Nucleus accumbens (tissue), 56 donors: ENCODE data around the gene FABP3.

Experiments
- DNase-seq, 56 donors: peaks; one replicate each; lab custom pipeline; 2025; lab: John Stamatoyannopoulos, UW

The FABP3 gene

DNA sequence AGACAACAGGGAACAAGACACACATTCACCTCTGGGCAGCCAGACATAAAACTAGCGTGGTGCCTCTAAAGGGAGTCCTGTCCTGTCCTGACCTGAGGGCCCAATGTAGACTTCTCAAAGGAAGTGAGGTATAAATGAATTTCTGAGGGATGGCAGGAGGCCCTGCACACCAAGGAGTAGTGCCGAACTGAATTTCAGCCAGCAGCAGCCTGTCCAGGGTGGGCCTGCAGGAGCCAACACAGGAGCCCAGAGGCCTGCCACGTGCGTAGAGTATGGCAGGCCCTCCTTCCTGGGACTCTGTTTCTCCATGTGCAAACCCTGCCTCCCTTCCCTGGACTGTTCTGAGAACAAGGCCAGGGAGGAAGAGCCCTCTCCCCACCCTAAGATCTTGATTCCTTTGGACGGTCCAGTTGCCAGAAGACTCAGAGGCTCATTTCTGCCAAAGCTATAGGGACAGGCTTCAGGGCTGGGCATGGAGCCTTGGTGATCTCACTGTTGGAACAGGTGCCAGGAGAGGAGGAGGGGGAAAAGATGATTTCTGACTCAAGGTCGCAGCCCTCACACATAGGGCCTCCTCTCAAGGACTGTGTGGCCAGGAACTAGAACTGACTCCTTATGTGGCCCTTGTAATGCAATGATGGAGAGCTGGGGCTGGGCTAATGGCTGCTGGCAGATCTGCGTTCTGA is 1.8 kb upstream of the FABP3 start:
- DNase-seq = peak in 4 of 56 donors; percentile 11 to 45 (median 22)

DNA sequence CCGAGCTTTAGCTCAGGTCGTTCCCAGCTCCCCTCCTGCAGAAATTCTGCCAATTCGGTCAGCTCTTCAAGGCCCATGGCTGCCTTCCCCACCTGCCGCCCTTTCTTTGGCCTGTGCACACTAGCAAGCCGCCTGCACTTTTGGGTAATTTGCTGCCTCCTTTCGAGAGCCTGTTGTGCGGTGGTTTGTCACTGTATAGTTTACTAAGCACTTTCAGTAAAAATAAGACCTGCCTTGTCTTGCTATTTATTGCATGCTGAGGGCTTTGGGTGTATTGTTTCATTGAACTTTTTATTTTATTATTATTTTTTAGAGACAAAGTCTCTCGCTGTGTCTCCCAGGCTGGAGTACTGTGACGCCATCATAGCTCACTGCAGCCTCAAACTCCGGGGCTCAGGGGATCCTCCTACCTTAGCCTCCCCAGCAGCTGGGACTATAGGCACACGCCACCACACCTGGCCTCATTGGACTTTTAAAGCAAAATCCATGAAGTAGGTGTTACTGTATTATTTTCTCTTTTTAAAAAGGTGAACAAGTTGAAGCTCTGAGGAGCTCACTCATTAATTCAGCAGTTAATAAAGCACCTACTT is 1.1 kb upstream of the FABP3 start:
- DNase-seq = peak in 2 of 56 donors; percentile 55 to 56

DNA sequence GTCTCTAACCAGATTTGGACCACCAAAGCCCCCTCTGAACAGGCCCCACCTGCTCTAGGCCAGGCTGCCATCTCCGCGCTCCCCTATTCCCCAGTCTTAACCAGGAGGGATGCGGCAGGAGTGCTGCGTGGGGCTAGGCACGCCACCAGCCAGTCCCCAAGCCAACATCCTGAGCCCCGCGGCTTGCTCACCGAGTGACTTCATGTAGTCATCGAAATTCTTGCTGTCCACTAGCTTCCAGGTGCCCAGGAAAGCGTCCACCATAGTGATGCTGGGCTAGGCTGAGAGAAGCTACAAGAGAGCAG is 173 bp downstream of the FABP3 start:
- DNase-seq = peak in 6 of 56 donors; percentile 47 to 75 (median 64)

DNA sequence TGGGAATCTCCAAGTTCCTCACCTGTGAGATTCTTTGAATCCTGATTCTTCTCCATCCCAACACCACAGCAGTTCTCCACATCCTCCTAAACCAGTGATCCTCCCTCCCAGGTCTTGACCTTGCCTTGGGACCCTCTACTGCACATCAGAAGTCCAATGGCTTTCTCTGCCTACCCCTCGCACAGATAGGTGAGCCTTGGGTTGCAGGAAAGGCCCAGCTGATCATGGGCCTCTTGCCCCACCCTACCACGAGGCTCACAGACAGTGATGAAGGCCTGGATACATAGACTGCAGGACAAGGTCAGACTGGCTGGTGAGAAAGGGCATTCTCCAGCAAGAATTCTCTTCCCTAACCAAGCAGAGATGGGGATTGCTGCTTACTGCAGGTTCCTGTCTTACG is 825 bp downstream of the FABP3 start:
- DNase-seq = peak in 1 of 56 donors; percentile 14

DNA sequence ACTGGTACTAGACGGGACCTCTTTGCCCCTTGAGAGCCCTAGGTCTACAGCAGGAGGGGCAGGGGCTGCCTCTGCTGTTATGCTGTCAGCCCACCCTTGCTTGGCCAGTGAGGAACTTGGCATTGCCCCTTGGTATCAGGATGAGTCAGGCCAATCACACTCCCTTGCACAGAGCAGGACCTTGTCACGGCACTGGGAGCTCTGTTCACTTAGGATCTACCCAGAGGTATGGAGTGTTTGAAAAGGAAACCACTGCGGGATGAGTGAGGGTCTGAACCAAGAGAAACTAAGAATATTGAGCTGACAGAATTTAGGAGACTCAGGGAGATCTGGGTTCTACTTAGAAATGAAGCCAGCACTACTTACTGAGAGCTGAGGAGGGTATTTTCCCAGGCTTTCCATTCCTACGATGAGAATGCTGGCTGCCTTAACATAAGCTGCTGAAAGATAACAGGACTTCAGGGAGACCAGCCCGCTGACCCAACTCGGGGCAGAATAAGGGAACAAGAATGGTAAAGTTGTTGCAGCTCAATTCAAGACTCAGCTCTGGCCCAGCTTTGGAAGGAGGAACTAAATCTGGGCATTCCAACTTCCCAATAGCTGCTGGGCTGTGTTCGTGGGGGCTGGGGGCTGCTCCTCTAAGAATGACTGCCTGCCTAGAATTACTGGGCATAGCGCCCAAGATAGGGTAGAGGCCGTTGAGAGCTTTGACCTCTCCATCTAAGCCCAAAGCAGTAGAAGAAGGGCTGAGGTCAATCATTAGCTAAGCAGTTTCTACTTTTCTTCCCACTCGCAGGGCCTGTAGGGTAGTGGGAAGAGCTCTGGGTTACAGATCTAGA is 1.5 kb downstream of the FABP3 start:
- peak in 4 of 56 donors; percentile 4 to 16 (median 10) for DNase-seq

DNA sequence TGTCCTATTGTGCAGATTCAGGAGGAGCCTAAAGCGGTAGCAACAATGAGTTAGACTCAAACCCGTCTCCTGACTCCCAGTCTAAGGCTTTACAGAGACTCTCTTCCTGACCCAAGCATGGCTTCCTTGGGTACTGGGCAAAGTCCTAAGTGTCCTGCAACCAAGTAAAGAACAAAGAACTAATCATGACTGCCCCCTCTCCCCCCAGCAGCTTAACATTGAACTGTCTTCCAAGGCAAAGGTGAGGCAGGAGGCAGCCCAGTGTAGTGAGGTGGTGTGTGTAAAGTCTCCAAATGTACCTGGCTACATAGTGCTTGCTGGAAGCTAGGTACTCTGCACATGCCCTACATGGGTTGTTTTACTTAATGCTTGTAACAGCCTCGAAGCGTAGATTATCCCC is 2.3 kb downstream of the FABP3 start:
- no peak for DNase-seq

DNA sequence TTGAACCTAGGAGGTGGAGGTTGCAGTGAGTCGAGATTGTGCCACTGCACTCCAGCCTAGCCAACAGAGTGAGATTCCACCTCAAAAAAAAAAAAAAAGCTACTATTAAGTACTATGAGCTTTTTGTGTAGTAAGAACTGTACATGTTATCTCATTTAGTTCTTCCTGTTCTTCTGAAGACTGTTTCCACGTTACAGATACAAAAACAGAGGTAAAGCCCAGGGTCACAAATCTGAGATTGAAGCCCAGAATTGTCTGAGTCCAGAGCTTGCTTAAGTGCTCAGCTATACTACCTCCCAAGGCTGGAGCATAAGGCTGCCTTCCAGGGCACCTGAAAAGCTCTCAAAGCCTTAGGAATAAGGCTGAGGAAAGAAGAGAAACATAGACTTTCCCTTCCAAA is 2.9 kb downstream of the FABP3 start:
- no peak for DNase-seq

DNA sequence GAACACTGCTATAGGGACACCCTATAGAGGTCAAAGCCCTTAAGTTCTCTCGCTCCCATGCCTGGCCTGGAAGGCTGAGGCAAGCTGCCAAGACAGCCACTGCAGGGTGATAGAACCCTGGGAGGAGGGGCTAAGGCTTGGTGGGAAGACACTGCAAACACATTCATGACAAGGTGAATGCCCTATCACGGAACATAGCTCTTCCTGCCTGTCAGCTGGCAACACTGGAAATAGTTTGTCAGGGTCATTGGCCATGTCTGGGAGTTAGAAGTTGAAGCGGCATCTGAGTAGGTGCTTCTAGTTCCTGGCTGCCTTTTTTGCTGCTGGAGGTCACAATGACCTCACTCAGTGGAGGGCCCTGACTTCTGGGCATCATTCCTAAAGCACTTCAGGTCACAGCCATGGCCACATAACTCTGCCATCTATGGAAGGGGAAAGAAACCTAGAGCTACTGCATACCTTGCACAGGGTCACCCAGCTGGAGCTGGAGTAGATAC is 4.2 kb downstream of the FABP3 start:
- no peak for DNase-seq

DNA sequence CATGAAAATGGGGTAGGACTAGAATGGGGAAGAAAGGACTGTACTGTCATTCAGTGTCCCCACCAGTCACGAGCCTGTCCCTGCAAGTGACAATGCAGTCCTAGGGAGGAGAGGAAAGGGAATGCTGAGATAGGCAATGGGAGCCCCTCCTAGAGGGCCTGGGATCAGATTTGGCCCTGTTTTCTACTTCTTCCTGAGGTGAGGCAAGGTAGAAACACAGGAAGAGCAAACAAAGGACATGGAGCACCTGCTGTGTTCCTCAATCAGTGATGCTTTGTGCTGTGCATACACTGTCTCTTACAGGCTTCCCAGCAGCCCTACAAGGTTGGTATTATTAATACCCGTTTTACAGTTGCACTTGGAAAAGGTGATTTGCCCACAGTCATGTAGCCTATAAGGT is 6.1 kb downstream of the FABP3 start:
- DNase-seq = no peak

DNA sequence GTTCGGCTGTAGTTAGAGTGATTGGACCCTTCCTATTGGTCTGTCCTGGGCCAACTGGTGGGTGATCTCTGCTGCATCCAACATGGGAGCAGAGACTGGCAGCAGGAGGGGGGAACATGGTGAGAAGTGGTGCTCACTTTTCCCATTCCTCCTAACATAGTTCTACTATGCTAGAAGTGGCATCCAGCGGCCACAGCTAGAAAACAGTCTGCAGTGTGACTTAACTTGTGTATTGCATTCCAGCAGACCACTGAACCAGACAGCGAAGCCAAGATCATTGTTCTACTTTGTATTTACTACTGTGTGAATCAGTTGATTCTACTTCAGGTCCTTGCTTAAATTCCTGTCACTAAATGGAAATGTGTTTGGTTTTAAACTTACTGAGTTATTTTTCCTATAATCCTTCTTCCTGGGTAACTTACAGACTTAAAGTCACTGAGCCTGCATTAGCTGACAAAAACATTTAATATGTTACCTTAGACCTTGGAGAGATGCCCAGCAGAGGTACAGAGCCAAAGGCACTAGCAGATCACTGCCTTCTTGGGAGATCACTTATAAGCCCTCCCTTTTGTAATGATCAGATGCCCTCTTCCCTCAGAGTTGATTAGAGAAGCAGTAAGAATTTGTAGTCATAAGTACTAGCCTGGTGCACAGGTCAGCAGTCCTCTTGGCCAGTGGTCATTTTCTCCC is 8.2 kb downstream of the FABP3 start:
- no peak for DNase-seq

DNA sequence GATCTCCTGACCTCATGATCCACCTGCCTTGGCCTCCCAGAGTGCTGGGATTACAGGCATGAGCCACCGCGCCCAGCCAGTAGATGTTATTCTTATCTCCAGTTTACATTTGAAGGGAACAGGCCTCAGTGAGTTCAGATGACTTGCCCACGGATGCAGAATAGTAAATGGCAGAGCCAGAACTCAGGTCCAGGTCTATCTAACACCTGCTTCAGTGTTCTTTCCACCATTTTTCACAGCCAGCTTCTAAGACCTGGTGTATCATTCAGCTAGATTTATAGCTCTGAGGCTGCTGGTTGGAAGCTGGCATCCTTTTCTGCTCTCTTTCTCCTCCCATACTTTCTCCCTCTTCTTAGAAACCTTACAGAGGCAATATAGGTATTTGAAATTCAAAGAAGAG is 10.8 kb downstream of the FABP3 start:
- DNase-seq = no peak

DNA sequence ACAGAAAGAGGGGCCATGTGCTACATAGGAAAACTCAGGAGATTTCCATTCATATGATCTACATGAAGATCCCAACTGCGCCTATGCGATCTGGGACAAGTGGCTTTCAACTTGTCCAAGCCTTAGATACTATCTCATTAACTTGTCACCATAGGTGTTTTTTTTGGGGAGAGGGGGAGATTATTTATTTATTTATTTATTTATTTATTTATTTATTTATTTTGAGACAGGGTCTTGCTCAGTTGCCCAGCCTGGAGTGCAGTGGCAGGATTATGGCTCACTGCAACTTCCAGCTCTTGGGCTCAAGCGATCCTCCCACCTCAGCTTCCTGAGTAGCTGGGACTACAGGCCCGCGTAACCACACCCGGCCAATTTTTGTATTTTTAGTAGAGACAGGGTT is 11.3 kb downstream of the FABP3 start:
- DNase-seq = no peak

DNA sequence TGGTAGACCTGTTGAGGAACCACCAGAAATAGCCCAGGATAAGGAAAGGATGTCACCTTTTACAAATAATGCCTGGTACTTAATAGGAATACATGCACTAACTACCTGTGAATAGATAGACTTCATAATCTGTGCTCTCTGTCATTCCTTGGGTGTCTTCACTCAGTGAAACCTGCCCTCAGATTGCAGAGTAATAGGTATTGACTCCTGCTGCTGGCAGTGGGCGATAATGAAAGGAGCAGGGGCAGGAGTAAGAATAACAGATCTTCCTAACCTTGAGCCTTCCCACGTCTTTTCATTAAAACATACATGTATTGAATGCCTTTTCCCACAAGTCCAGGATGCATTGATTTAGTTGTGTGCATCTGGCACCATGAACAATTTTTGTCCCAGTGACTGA is 16.4 kb downstream of the FABP3 start:
- DNase-seq = no peak

DNA sequence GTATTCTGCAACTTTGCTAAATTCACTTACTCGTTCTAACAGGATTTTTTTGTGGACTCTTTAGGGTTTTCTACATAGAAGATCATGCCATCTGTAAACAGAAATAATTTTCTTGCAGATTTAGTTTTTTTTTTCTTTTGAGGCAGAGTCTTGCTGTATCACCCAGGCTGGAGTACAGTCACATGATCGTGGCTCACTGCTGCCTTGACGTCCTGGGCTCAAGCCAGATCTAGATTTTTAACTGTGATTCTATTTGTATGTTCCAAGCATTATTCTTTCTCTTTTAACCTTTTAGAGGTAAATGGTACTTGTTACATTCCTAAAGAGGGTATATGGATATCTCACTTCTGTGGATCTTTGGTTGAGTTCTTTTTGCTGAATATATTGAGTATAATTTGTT is 18.6 kb downstream of the FABP3 start:
- peak in 1 of 56 donors; percentile 28 for DNase-seq

DNA sequence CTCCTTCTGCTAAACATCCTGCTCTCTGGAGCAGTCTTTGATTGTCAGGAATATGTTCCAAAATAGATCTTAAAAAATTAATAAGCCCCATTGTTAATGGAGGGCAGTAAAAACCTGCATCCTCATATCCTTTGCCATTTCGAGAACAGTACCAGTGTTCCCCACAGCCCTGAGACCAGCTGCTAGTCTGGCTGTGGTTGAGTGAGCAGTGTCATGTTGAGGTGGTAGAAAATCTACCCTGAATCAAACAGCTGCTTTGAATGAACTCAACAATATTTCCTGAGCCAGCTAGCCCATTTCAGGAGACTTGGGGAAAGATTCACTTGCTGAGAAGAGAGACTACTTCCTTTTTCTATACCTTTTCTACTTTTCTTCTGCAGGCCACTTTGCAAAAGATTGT is 24.4 kb downstream of the FABP3 start:
- DNase-seq = no peak

DNA sequence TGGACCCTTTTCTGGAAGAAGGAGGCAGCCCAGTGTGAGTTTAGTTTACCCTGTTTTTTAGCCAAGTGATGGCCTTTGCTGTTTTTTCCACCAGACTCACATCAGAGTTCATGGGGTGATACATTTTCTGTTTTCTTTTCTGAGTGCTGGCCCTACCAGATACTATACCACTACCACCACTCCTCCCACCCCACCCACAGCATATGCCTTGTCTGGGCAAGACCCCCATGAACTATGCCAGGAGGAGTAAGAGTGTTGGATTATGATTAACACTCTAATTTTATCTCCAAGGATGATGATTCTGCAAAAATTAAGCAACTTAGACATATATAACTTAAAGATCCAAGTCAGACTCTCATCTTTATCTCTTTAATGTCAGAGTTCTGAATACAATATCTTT is 26.1 kb downstream of the FABP3 start:
- no peak for DNase-seq

DNA sequence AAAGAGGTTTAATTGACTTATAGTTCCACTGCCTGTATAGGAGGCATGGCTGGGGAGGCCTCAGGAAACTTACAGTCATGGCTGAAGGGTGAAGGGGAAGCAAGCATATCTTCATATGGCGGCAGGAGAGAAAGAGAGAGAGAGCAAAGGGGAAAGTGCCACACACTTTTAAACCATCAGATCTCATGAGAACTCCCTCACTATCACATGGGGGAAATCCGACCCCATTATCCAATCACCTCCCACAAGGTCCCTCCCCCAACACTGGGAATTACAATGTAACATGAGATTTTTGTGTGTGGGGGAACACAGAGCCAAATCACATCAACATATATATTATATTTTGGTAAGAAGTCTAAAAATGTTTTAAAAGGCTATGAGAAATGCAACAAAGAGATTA is 27.2 kb downstream of the FABP3 start:
- no peak for DNase-seq

DNA sequence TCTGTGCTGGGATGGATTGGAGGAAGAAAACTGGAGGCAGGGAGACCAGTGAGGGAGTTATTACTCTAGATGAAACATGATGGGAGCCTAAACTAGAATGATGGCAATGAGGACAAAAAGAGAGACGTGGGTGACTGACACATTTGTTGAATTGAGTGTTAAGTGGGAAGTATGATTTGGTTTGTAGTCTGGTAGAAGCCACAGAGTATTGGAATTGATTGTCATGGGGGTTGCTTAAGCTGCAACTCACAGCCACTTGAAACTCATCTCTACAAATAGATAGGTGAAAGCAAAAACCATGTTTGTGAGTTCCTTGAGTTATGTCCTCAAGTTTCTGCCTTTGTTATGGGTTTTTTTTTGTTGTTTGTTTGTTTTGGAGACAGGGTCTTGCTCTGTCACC is 28.4 kb downstream of the FABP3 start:
- DNase-seq = no peak

DNA sequence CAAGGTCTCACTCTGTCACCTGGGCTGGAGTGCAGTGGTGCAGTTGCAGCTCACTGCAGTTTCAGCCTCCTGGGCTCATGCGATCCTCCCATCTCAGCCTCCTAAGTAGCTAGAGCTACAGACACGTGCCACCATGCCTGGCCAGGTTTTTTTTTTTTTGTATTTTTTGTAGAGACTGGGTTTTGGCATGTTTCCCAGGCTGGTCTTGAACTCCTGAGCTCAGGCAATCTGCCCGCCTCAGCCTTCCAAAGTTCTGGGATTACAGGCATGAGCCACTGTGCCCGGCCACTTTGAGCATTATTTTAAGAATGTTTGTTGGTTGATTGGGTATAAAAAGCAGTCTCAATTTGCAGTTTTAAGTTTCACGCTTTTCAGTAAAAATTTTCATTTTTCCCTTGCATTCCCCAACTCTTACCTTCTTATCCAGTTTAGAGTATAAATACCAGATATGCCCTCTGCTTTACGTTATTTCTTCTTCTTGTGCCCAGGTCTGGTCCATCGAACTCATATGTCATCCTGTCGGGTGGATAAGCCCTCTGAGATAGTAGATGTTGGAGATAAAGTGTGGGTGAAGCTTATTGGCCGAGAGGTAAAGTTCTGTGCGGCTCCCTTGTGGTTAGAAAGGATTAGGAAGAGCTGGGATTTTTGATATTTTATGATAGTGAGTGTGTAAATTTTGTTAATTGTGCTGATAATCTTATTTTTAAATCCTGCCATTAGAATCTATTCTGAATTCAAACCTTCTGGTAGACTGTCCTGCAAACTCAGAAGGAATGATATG is 36.0 kb downstream of the FABP3 start:
- DNase-seq = no peak

DNA sequence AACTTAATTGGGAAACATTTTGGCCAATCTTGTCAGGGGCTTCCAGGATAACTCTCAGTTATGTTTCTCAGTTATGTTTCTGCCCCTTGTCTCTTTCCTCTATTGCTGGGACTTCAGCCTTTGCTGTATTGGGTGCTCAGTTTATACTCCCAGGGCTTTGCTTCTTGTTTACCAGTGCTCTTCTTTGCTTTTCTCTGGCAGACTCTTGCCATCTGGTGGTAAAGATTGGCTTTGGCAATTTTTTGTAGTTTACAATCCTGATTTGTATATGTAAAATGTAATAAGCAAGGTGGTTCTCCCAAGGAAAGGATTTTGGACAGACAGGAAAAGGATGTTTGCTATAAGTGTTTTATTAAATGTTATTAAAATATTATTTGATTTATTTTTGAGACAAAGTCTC is 37.9 kb downstream of the FABP3 start:
- DNase-seq = peak in 4 of 56 donors; percentile 4 to 28 (median 12)
